H1 (cell line): Measurements from ENCODE around the gene PDE4D. TPM values are rescaled to one million over a fixed set of nuclear protein-coding genes. Genes with fewer than 3 reads are reported as not detected.

Source experiments
- BACH1 ChIP-seq: IDR thresholded peaks from 2 replicates; pipeline ENCODE4 v1.6.1; 2012; ENCODE audit warnings: low read length, improper control_type of control experiment
- BRCA1 ChIP-seq: IDR thresholded peaks from 2 replicates; pipeline ENCODE4 v1.6.1; 2012; ENCODE audit warnings: low read depth, low read length, improper control_type of control experiment
- CTBP2 ChIP-seq: IDR thresholded peaks from 2 replicates; pipeline ENCODE4 v1.7.0; 2011; ENCODE audit warnings: borderline replicate concordance, mild to moderate bottlenecking, moderate library complexity, mixed read lengths, low read length; ENCODE audit not compliant: insufficient read depth, insufficient read length
- HDAC6 ChIP-seq: IDR thresholded peaks from one replicate; pipeline ENCODE4 v1.7.1; 2012; ENCODE audit warnings: low read depth, mild to moderate bottlenecking, inconsistent platforms, low read length, moderate library complexity
- PHF8 ChIP-seq: fragments of 200-600 bp; sonication (generic); conservative IDR thresholded peaks from 2 replicates; pipeline ENCODE4 v1.7.1; 2012; ENCODE audit warnings: low read depth, mild to moderate bottlenecking, inconsistent platforms, low read length, moderate library complexity
- SIX5 ChIP-seq: IDR thresholded peaks from 2 replicates; pipeline ENCODE4 v1.6.1; 2011; ENCODE audit warnings: mild to moderate bottlenecking, low read depth, low read length
- SP2 ChIP-seq: IDR thresholded peaks from 2 replicates; pipeline ENCODE4 v1.6.1; 2012; ENCODE audit warnings: mild to moderate bottlenecking, low read length, inconsistent platforms
- SP4 ChIP-seq: IDR thresholded peaks from 2 replicates; pipeline ENCODE4 v1.6.1; 2012; ENCODE audit warnings: low read length, inconsistent platforms
- TCF12 ChIP-seq: IDR thresholded peaks from 2 replicates; pipeline ENCODE4 v1.6.1; 2011; ENCODE audit warnings: low read depth, mild to moderate bottlenecking, low read length
- YY1 ChIP-seq: IDR thresholded peaks from 2 replicates; pipeline ENCODE4 v1.6.1; 2011; ENCODE audit warnings: low read depth, mild to moderate bottlenecking, low read length
- polyA plus RNA-seq, 7 experiments: library from polyadenylated mRNA; depleted of rRNA in 3 of 7; stranded (reverse) in 5 of 7; unstranded in 2 of 7; fragments of >200 nt in 5 of 7; fragments of 200-250 nt in 2 of 7; gene quantifications; 1 replicate in 5 of 7; 2 replicates in 1 of 7; 4 replicates in 1 of 7; pipeline versions ENCODE4 v1.2.1 to v1.2.3, GENCODE V29; 2011 to 2013; ENCODE audit warnings: missing spikeins in 2 of 7, mixed read lengths in 2 of 7
- total RNA-seq: library from RNA; stranded (reverse); fragmentation: NEBNext Ultra II Directional; extraction: Animal tissue kit (Norgen Biotek cat#: 25700); gene quantifications from 2 replicates; pipeline ENCODE4 v1.2.1, GENCODE V29; 2021
- TF ChIP-seq, protein P1 (sequence below): IDR thresholded peaks from 2 replicates; pipeline ENCODE4 v1.6.1; 2012; ENCODE audit warnings: low read length, inconsistent platforms

Gene PDE4D
- total and polyA plus RNA-seq, 2 of the 8 experiments (the other 6 are each of a cell fraction or from before 2014, with no cell fraction given) = 2.3 to 3.7 TPM

DNA sequence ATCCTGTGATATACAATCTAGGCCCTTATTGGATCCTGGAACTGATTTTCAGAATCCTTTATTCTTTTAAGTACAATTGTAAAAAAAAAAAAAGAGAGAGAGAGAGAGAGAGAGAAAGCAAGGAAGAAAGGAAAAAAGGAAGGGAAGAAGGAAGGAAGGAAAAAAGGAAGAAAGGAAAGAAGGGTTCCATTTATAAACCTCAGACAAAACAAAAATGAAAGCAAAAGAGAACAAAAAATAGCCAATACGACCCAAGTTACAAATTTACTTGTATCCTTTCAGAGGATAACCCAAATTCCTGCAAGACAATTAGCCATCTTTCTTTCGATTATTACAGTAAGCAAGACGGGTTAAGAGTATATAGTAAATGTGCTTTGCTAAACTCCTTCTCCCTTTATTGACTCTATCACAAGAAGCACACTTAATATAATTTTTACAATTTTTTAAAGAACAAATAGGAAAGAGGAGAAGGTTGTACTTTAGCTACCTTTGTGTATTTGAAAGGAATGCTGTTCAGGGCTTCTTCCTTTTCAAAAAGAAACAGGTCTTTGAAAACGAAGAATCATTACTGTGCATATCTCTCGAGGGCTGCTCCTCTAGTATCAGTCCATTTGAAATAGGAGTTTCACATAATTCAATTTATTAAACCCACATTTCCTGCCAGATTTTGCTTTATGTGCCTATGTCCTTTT lies 767.4 kb downstream of the PDE4D start (continued):
- TF ChIP-seq, protein P1, sequence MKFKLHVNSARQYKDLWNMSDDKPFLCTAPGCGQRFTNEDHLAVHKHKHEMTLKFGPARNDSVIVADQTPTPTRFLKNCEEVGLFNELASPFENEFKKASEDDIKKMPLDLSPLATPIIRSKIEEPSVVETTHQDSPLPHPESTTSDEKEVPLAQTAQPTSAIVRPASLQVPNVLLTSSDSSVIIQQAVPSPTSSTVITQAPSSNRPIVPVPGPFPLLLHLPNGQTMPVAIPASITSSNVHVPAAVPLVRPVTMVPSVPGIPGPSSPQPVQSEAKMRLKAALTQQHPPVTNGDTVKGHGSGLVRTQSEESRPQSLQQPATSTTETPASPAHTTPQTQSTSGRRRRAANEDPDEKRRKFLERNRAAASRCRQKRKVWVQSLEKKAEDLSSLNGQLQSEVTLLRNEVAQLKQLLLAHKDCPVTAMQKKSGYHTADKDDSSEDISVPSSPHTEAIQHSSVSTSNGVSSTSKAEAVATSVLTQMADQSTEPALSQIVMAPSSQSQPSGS = no peak
- TF ChIP-seq SP2 = no peak
- no peak for TF ChIP-seq SIX5
- no peak for TF ChIP-seq TCF12
- TF ChIP-seq SP4 = no peak
- no peak for TF ChIP-seq PHF8
- TF ChIP-seq YY1 = no peak
- no peak for TF ChIP-seq BRCA1
- no peak for TF ChIP-seq HDAC6
- TF ChIP-seq CTBP2 = no peak
- TF ChIP-seq BACH1 = no peak
- TF ChIP-seq, all 59 proteins: peak for 0
